DND-41 (cell line): ENCODE results near the gene PAPOLG.
A peak's percentile ranks its signal among the peaks of the same experiment; 100 is the strongest.

Experiments used
- ATAC-seq: fragments of 200-7000 bp; cut with Tn5 transposase; 3 replicates; pipeline ENCODE4 v1.9.1; 2021; ENCODE audit warnings: low read depth; ENCODE audit not compliant: insufficient read depth
- DNase-seq: peaks from one replicate; pipeline ENCODE4 v3.0.0-alpha.2; 2020
- H2AFZ ChIP-seq: 2 replicates; pipeline ENCODE4 v1.6.0; 2012; ENCODE audit warnings: low read depth, low read length
- H3K27ac ChIP-seq: 2 replicates; pipeline ENCODE4 v1.5.1; 2012; ENCODE audit warnings: low read length, inconsistent platforms
- H3K27me3 ChIP-seq: fragments of 200-600 bp; sonication (generic); 2 replicates; pipeline ENCODE4 v1.6.0; 2012; ENCODE audit warnings: low read length, mild to moderate bottlenecking, inconsistent platforms; ENCODE audit not compliant: insufficient read depth, poor library complexity
- H3K36me3 ChIP-seq: 2 replicates; pipeline ENCODE4 v1.5.1; 2012; ENCODE audit warnings: low read length, inconsistent platforms; ENCODE audit not compliant: insufficient read depth
- H3K4me1 ChIP-seq: 2 replicates; pipeline ENCODE4 v1.5.1; 2012; ENCODE audit warnings: mild to moderate bottlenecking, low read length; ENCODE audit not compliant: insufficient read depth
- H3K4me2 ChIP-seq: 2 replicates; pipeline ENCODE4 v1.6.0; 2012; ENCODE audit warnings: mild to moderate bottlenecking, moderate library complexity, low read length, inconsistent platforms; ENCODE audit not compliant: insufficient read depth
- H3K4me3 ChIP-seq, 2 experiments: fragments of 200-600 bp in 1 of 2; shearing (Covaris generic) in 1 of 2; 2 replicates each; pipeline ENCODE4 v1.5.1; 2012 to 2016; ENCODE audit warnings: inconsistent platforms in 2 of 2, low read length in 2 of 2, mild to moderate bottlenecking in 2 of 2, low read depth in 1 of 2, moderate library complexity in 1 of 2
- H3K79me2 ChIP-seq: 2 replicates; pipeline ENCODE4 v1.6.0; 2012; ENCODE audit warnings: low read length, inconsistent platforms; ENCODE audit not compliant: insufficient read depth
- H3K9ac ChIP-seq: 2 replicates; pipeline ENCODE4 v1.6.0; 2012; ENCODE audit warnings: low read depth, mild to moderate bottlenecking, inconsistent platforms, low read length, moderate library complexity
- H3K9me3 ChIP-seq: 2 replicates; pipeline ENCODE4 v1.5.1; 2012; ENCODE audit warnings: low read length, moderate library complexity, mild to moderate bottlenecking, inconsistent platforms; ENCODE audit not compliant: insufficient read depth, severe bottlenecking
- H4K20me1 ChIP-seq: 2 replicates; pipeline ENCODE4 v1.6.0; 2012; ENCODE audit warnings: low read length; ENCODE audit not compliant: insufficient read depth
- CTCF ChIP-seq: IDR thresholded peaks from 2 replicates; pipeline ENCODE4 v1.5.1; 2012; ENCODE audit warnings: borderline replicate concordance, low read length, moderate library complexity, mild to moderate bottlenecking; ENCODE audit not compliant: poor library complexity, severe bottlenecking; ENCODE audit errors: extremely low read depth
- EZH2 ChIP-seq: IDR thresholded peaks from 3 replicates; pipeline ENCODE4 v1.6.1; 2012; ENCODE audit warnings: borderline replicate concordance, low read depth, mild to moderate bottlenecking, moderate library complexity, low read length, inconsistent platforms; ENCODE audit not compliant: severe bottlenecking

The PAPOLG gene

GRCh38 chr2:60745330-60745729, 10.7 kb upstream of the PAPOLG start:
- Histone ChIP-seq H3K4me2 (no peak overlapping the region; the same call in 1 of the 2 replicates), H3K4me3 (no peak overlapping the region), H3K27me3 (no peaks in the 10 kb centered on the region), H2AFZ (no peak overlapping the region), H3K9me3 (no peaks in the 10 kb centered on the region), H3K9ac (no peak overlapping the region), H3K27ac (no peak overlapping the region), H3K4me1 (peaks cover 15% of the 10 kb centered on the region), H4K20me1 (no peaks in the 10 kb centered on the region), H3K79me2 (no peaks in the 10 kb centered on the region), H3K36me3 (no peaks in the 10 kb centered on the region)
- no peak for DNase-seq
- ATAC-seq, result peak; percentile 22; the same call in 1 of the 3 replicates
- no peak for TF ChIP-seq CTCF

- no peak overlapping the region for H3K9ac ChIP-seq
- no peaks in the 10 kb centered on the region for H3K27me3 ChIP-seq
- no peak overlapping the region for H3K4me3 ChIP-seq
- peak; percentile 90 for ATAC-seq
- no peaks in the 10 kb centered on the region for H3K9me3 ChIP-seq
- DNase-seq, result peak; percentile 49
- no peaks in the 10 kb centered on the region for H3K79me2 ChIP-seq
- TF ChIP-seq EZH2, result no peak
- TF ChIP-seq CTCF, result no peak
- peaks cover 15% of the 10 kb centered on the region for H3K4me1 ChIP-seq
- H4K20me1 ChIP-seq, result no peaks in the 10 kb centered on the region
- 0 out of 2 replicates have a peak overlapping the region, but pooled peaks have one; percentile 6 for H2AFZ ChIP-seq
- H3K36me3 ChIP-seq, result no peaks in the 10 kb centered on the region
- H3K27ac ChIP-seq, result peak overlapping the region; percentile 23; the same call in 1 of the 2 replicates
- H3K4me2 ChIP-seq, result no peak overlapping the region; the same call in 1 of the 2 replicates
Observed at GRCh38 chr2:60745761-60746160, 10.3 kb upstream of the PAPOLG start.

GRCh38 chr2:60746318-60746717, 9.8 kb upstream of the PAPOLG start:
- no peaks in the 10 kb centered on the region for H3K9me3 ChIP-seq
- H3K36me3 ChIP-seq, result no peaks in the 10 kb centered on the region
- DNase-seq (no peak), ATAC-seq (no peak; the same call in 2 of the 3 replicates)
- H3K27me3 ChIP-seq, result no peaks in the 10 kb centered on the region
- H3K4me1 ChIP-seq, result peaks cover 15% of the 10 kb centered on the region
- no peak overlapping the region for H3K4me2 ChIP-seq
- no peak overlapping the region for H3K27ac ChIP-seq
- TF ChIP-seq CTCF (no peak), EZH2 (no peak)
- H3K9ac ChIP-seq, result no peak overlapping the region
- no peak overlapping the region for H2AFZ ChIP-seq
- H4K20me1 ChIP-seq, result no peaks in the 10 kb centered on the region
- no peak overlapping the region for H3K4me3 ChIP-seq
- no peaks in the 10 kb centered on the region for H3K79me2 ChIP-seq

- Histone ChIP-seq H3K9me3 (no peaks in the 10 kb centered on the region), H3K27ac (no peak overlapping the region), H3K79me2 (peaks cover 70% of the 10 kb centered on the region), H3K36me3 (peaks cover 55% of the 10 kb centered on the region), H3K4me2 (0 out of 2 replicates have a peak overlapping the region, but pooled peaks have one; percentile 2), H2AFZ (no peak overlapping the region), H3K27me3 (no peaks in the 10 kb centered on the region), H3K9ac (no peak overlapping the region), H3K4me1 (peaks cover 28% of the 10 kb centered on the region), H4K20me1 (peaks cover 7% of the 10 kb centered on the region; the same call in 1 of the 2 replicates), H3K4me3 (no peak overlapping the region)
- TF ChIP-seq EZH2, result no peak
- TF ChIP-seq CTCF, result no peak
- DNase-seq, result no peak
- no peak for ATAC-seq
Observed at GRCh38 chr2:60759654-60760053, 3.6 kb downstream of the PAPOLG start.
